GM23338 (cell line): ENCODE measurements around the gene SSBP2. TPM values are rescaled to one million over a fixed set of nuclear protein-coding genes. Genes with fewer than 3 reads are reported as not detected.

Experiments
- ATAC-seq: fragments of 200-7000 bp; cut with Tn5 transposase; 3 replicates; pipeline ENCODE4 v1.9.1; 2020
- DNase-seq: peaks from one replicate; pipeline ENCODE4 v3.0.0-alpha.2; 2015; ENCODE audit warnings: low spot score
- H2AFZ ChIP-seq: fragments of 200-600 bp; sonication (generic); 2 replicates; pipeline ENCODE4 v1.8.0; 2016; ENCODE audit warnings: antibody characterized with exemption, mild to moderate bottlenecking, moderate library complexity
- H3F3A ChIP-seq: fragments of 200-600 bp; sonication (generic); replicated peaks from 2 replicates; pipeline ENCODE4 v1.8.0; 2017; ENCODE audit warnings: antibody characterized with exemption, mixed run types, low read depth
- H3K27ac ChIP-seq: fragments of 200-600 bp; sonication (generic); 2 replicates; pipeline ENCODE4 v1.6.1; 2016; ENCODE audit warnings: low read depth
- H3K27me3 ChIP-seq: fragments of 200-600 bp; sonication (generic); 2 replicates; pipeline ENCODE4 v1.8.0; 2016; ENCODE audit warnings: mild to moderate bottlenecking, mixed run types, moderate library complexity; ENCODE audit not compliant: insufficient read depth
- H3K36me3 ChIP-seq: fragments of 200-600 bp; sonication (generic); 2 replicates; pipeline ENCODE4 v1.8.0; 2016; ENCODE audit warnings: mild to moderate bottlenecking; ENCODE audit not compliant: insufficient read depth
- H3K4me1 ChIP-seq: fragments of 200-600 bp; sonication (generic); 2 replicates; pipeline ENCODE4 v1.8.0; 2016; ENCODE audit warnings: mild to moderate bottlenecking, moderate library complexity; ENCODE audit not compliant: insufficient read depth
- H3K4me2 ChIP-seq: fragments of 200-600 bp; sonication (generic); 2 replicates; pipeline ENCODE4 v1.7.1; 2017; ENCODE audit warnings: mixed run types
- H3K4me3 ChIP-seq: fragments of 200-600 bp; sonication (generic); 2 replicates; pipeline ENCODE4 v1.6.1; 2016; ENCODE audit warnings: mixed run types
- H3K79me2 ChIP-seq: fragments of 200-600 bp; sonication (generic); replicated peaks from 2 replicates; pipeline ENCODE4 v1.8.0; 2017; ENCODE audit warnings: mild to moderate bottlenecking; ENCODE audit not compliant: insufficient read depth
- H3K9me2 ChIP-seq: fragments of 200-600 bp; sonication (generic); 2 replicates; pipeline ENCODE4 v1.8.0; 2017; ENCODE audit not compliant: insufficient read depth
- H4K20me1 ChIP-seq: fragments of 200-600 bp; sonication (generic); replicated peaks from 2 replicates; pipeline ENCODE4 v1.8.0; 2017; ENCODE audit warnings: mild to moderate bottlenecking; ENCODE audit not compliant: insufficient read depth
- H3K27ac Mint-ChIP-seq: 2 replicates; pipeline ENCODE4 v1.8.0; 2020; ENCODE audit warnings: inconsistent platforms, mild to moderate bottlenecking, moderate library complexity, mixed read lengths
- H3K27me3 Mint-ChIP-seq: 3 replicates; pipeline ENCODE4 v1.8.0; 2022; ENCODE audit warnings: low read depth, mild to moderate bottlenecking, moderate library complexity, mixed read lengths, inconsistent platforms; ENCODE audit not compliant: insufficient read depth, poor library complexity
- H3K36me3 Mint-ChIP-seq: 3 replicates; pipeline ENCODE4 v1.8.0; 2021; ENCODE audit warnings: low read depth, mild to moderate bottlenecking, inconsistent platforms, moderate library complexity, mixed read lengths
- H3K4me1 Mint-ChIP-seq: 3 replicates; pipeline ENCODE4 v1.8.0; 2020; ENCODE audit warnings: mild to moderate bottlenecking, inconsistent platforms, mixed read lengths
- H3K4me3 Mint-ChIP-seq: 3 replicates; pipeline ENCODE4 v1.8.0; 2021; ENCODE audit warnings: moderate library complexity, mild to moderate bottlenecking, inconsistent platforms, mixed read lengths
- H3K9me3 Mint-ChIP-seq: 3 replicates; pipeline ENCODE4 v1.8.0; 2020; ENCODE audit warnings: moderate library complexity, mild to moderate bottlenecking, inconsistent platforms, mixed read lengths
- CREB1 ChIP-seq: fragments of 250-450 bp; sonication (Bioruptor Pico); IDR thresholded peaks from 2 replicates; pipeline ENCODE4 v1.5.0; 2020; ENCODE audit warnings: low read depth, mild to moderate bottlenecking, moderate library complexity
- EZH2 ChIP-seq: fragments of 200-600 bp; sonication (generic); IDR thresholded peaks from one replicate; pipeline ENCODE4 v1.8.0; 2017; ENCODE audit warnings: antibody characterized with exemption, mild to moderate bottlenecking, low read depth; ENCODE audit not compliant: unreplicated experiment
- EZH2phosphoT487 ChIP-seq: fragments of 200-600 bp; sonication (generic); IDR thresholded peaks from one replicate; pipeline ENCODE4 v1.8.1; 2018; ENCODE audit warnings: antibody characterized with exemption; ENCODE audit not compliant: unreplicated experiment
- JUNB ChIP-seq: IDR thresholded peaks from one replicate; pipeline ENCODE4 v1.6.1; 2016; ENCODE audit warnings: antibody characterized with exemption; ENCODE audit not compliant: unreplicated experiment
- NANOG ChIP-seq: IDR thresholded peaks from 2 replicates; pipeline ENCODE4 v1.6.1; 2016; ENCODE audit warnings: antibody characterized with exemption, borderline replicate concordance
- POLR2AphosphoS5 ChIP-seq: IDR thresholded peaks from 2 replicates; pipeline ENCODE4 v1.6.1; 2016; ENCODE audit warnings: antibody characterized with exemption, low read depth
- STAT1 ChIP-seq: IDR thresholded peaks from one replicate; pipeline ENCODE4 v1.6.1; 2016; ENCODE audit warnings: antibody characterized with exemption; ENCODE audit not compliant: unreplicated experiment
- ZNF114 ChIP-seq: fragments of 250-450 bp; sonication (Bioruptor Pico); IDR thresholded peaks from 2 replicates; pipeline ENCODE4 v1.5.0; 2020; ENCODE audit warnings: mild to moderate bottlenecking, moderate library complexity
- ZNF331 ChIP-seq: fragments of 250-450 bp; sonication (Bioruptor Pico); IDR thresholded peaks from 2 replicates; pipeline ENCODE4 v1.5.0; 2020; ENCODE audit warnings: low read depth, mild to moderate bottlenecking, moderate library complexity
- polyA plus RNA-seq: library from polyadenylated mRNA; unstranded; fragments of >200 nt; fragmentation: Nextera tagmentation; extraction: Ambion mirVana; gene quantifications from 2 replicates; pipeline ENCODE4 v1.2.1, GENCODE V29; 2016
- total RNA-seq: library from RNA; depleted of rRNA; stranded (reverse); fragments of >200 nt; shearing (Covaris generic); gene quantifications from 2 replicates; pipeline ENCODE4 v1.2.3, GENCODE V29; 2014
- TF ChIP-seq, protein P1 (sequence below): fragments of 250-450 bp; sonication (Bioruptor Pico); IDR thresholded peaks from 2 replicates; pipeline ENCODE4 v1.5.0; 2020; ENCODE audit warnings: mild to moderate bottlenecking, moderate library complexity
- TF ChIP-seq, protein P2 (sequence below), 2 experiments: fragments of 200-600 bp in 1 of 2; sonication (generic) in 1 of 2; conservative IDR thresholded peaks; 2 replicates each; pipeline versions ENCODE4 v1.5.1 to v1.6.1; 2016 to 2017; ENCODE audit warnings: antibody characterized with exemption in 2 of 2, low read depth in 2 of 2, mild to moderate bottlenecking in 2 of 2, moderate library complexity in 1 of 2

Gene SSBP2
- total and polyA plus RNA-seq, 2 experiments from 2014 or later = 21.5 to 24.7 TPM

DNA sequence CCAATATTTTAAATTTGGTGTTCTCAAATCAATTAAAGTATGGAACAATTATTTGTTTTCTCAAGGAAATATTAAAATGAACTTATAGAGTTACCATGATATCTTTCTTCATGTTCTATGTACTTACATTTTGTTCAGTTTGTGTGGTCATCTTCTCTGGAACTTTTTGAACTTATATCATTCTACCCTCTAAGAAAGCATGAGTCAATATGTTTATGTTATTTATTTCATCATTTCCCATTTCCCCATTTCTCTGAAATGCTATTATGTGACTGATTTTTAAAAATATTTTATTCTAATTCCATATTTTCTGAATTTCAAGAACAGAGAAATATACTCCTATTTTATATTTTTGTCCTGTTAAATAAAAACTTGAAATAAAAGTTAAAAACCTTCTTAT is 233.4 kb downstream of the SSBP2 start:
- no peak overlapping the region for H3K4me3 ChIP-seq
- H3K79me2 ChIP-seq = no peaks in the 10 kb centered on the region
- no peaks in the 10 kb centered on the region for H3K9me2 ChIP-seq
- no peaks in the 10 kb centered on the region for H3K27me3 Mint-ChIP-seq
- H2AFZ ChIP-seq = no peak overlapping the region
- H3K27ac ChIP-seq = no peak overlapping the region
- H3F3A ChIP-seq = no peaks in the 10 kb centered on the region
- no peaks in the 10 kb centered on the region for H3K36me3 Mint-ChIP-seq
- TF ChIP-seq ZNF114 (CRISPR knock-in tag) (no peak), CREB1 (CRISPR knock-in tag) (no peak), ZNF331 (no peak), EZH2 (no peak), STAT1 (no peak), JUNB (no peak), EZH2phosphoT487 (no peak), POLR2AphosphoS5 (no peak), NANOG (no peak)
- TF ChIP-seq, protein P1, sequence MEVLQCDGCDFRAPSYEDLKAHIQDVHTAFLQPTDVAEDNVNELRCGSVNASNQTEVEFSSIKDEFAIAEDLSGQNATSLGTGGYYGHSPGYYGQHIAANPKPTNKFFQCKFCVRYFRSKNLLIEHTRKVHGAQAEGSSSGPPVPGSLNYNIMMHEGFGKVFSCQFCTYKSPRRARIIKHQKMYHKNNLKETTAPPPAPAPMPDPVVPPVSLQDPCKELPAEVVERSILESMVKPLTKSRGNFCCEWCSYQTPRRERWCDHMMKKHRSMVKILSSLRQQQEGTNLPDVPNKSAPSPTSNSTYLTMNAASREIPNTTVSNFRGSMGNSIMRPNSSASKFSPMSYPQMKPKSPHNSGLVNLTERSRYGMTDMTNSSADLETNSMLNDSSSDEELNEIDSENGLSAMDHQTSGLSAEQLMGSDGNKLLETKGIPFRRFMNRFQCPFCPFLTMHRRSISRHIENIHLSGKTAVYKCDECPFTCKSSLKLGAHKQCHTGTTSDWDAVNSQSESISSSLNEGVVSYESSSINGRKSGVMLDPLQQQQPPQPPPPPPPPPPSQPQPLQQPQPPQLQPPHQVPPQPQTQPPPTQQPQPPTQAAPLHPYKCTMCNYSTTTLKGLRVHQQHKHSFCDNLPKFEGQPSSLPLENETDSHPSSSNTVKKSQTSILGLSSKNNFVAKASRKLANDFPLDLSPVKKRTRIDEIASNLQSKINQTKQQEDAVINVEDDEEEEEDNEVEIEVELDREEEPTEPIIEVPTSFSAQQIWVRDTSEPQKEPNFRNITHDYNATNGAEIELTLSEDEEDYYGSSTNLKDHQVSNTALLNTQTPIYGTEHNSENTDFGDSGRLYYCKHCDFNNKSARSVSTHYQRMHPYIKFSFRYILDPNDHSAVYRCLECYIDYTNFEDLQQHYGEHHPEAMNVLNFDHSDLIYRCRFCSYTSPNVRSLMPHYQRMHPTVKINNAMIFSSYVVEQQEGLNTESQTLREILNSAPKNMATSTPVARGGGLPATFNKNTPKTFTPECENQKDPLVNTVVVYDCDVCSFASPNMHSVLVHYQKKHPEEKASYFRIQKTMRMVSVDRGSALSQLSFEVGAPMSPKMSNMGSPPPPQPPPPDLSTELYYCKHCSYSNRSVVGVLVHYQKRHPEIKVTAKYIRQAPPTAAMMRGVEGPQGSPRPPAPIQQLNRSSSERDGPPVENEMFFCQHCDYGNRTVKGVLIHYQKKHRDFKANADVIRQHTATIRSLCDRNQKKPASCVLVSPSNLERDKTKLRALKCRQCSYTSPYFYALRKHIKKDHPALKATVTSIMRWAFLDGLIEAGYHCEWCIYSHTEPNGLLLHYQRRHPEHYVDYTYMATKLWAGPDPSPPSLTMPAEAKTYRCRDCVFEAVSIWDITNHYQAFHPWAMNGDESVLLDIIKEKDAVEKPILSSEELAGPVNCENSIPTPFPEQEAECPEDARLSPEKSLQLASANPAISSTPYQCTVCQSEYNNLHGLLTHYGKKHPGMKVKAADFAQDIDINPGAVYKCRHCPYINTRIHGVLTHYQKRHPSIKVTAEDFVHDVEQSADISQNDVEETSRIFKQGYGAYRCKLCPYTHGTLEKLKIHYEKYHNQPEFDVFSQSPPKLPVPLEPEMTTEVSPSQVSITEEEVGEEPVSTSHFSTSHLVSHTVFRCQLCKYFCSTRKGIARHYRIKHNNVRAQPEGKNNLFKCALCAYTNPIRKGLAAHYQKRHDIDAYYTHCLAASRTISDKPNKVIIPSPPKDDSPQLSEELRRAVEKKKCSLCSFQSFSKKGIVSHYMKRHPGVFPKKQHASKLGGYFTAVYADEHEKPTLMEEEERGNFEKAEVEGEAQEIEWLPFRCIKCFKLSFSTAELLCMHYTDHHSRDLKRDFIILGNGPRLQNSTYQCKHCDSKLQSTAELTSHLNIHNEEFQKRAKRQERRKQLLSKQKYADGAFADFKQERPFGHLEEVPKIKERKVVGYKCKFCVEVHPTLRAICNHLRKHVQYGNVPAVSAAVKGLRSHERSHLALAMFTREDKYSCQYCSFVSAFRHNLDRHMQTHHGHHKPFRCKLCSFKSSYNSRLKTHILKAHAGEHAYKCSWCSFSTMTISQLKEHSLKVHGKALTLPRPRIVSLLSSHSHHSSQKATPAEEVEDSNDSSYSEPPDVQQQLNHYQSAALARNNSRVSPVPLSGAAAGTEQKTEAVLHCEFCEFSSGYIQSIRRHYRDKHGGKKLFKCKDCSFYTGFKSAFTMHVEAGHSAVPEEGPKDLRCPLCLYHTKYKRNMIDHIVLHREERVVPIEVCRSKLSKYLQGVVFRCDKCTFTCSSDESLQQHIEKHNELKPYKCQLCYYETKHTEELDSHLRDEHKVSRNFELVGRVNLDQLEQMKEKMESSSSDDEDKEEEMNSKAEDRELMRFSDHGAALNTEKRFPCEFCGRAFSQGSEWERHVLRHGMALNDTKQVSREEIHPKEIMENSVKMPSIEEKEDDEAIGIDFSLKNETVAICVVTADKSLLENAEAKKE (CRISPR knock-in tag) = no peak
- TF ChIP-seq, protein P2, sequence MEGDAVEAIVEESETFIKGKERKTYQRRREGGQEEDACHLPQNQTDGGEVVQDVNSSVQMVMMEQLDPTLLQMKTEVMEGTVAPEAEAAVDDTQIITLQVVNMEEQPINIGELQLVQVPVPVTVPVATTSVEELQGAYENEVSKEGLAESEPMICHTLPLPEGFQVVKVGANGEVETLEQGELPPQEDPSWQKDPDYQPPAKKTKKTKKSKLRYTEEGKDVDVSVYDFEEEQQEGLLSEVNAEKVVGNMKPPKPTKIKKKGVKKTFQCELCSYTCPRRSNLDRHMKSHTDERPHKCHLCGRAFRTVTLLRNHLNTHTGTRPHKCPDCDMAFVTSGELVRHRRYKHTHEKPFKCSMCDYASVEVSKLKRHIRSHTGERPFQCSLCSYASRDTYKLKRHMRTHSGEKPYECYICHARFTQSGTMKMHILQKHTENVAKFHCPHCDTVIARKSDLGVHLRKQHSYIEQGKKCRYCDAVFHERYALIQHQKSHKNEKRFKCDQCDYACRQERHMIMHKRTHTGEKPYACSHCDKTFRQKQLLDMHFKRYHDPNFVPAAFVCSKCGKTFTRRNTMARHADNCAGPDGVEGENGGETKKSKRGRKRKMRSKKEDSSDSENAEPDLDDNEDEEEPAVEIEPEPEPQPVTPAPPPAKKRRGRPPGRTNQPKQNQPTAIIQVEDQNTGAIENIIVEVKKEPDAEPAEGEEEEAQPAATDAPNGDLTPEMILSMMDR (conservative IDR thresholded peaks at IDR 0.05; ENCODE audit: low read depth in 2 of 2) = no peak
- peaks cover 2% of the 10 kb centered on the region; the same call in 1 of the 3 replicates for H3K4me1 Mint-ChIP-seq
- no peak overlapping the region for H3K4me2 ChIP-seq
- no peaks in the 10 kb centered on the region for H3K9me3 Mint-ChIP-seq
- H3K36me3 ChIP-seq = no peaks in the 10 kb centered on the region
- ATAC-seq = no peak
- H3K27ac Mint-ChIP-seq = no peak overlapping the region
- H3K27me3 ChIP-seq = no peaks in the 10 kb centered on the region
- H4K20me1 ChIP-seq = no peaks in the 10 kb centered on the region
- no peaks in the 10 kb centered on the region; the same call in 1 of the 2 replicates for H3K4me1 ChIP-seq
- H3K4me3 Mint-ChIP-seq = no peak overlapping the region
- DNase-seq = no peak
